SK-N-SH treated with all-trans-retinoic acid at 6 μM for 48 hours (cell line): ENCODE data around the gene DENND5A.

Source experiments
- GLIS3 ChIP-seq: fragments of 250-450 bp; sonication (Bioruptor Pico); IDR thresholded peaks from 2 replicates; pipeline ENCODE4 v1.5.0; 2020; ENCODE audit warnings: mild to moderate bottlenecking, moderate library complexity
- ZNF70 ChIP-seq: fragments of 450-650 bp; formaldehyde crosslinking; IDR thresholded peaks from 2 replicates; pipeline ENCODE4 v1.5.0; 2020; ENCODE audit warnings: mild to moderate bottlenecking, moderate library complexity

DNA sequence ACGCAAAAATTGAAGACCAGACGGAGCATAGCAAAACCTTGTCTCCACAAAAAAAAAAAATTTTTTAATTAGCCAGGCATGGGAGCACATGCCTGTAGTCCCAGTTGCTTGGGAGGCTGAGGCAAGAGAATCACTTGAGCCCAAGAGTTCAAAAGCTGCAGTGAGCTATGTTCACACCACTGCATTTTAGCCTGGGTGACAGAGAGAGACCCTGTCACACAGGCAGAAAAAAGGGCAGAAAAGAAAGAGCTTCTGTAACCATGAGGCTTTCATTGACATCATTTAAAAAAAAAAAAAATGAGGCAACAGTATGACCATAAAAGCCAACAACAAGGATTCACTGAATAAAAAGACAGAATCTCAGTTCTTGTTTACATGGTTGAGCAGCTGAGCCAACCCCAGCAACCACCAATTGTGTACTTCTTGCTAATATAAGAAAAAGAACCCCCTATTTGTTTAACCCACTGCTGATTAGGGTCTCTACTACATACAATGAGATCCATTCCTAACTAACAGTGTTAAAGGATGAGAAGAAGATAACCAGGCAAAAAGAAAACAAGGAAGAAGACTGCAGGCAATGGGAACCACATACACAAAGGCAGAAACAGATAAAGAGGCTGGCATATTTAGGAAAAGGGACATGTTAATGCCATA is 87.6 kb downstream of the DENND5A start:
- TF ChIP-seq GLIS3 (CRISPR knock-in tag) (no peak), ZNF70 (CRISPR knock-in tag) (no peak)
